ELR (cell line): ENCODE results near the gene PIEZO1.

Experiments used
- DNase-seq: peaks from one replicate; pipeline ENCODE4 v3.0.0-alpha.2; 2015; ENCODE audit warnings: low read depth

The PIEZO1 gene

DNA sequence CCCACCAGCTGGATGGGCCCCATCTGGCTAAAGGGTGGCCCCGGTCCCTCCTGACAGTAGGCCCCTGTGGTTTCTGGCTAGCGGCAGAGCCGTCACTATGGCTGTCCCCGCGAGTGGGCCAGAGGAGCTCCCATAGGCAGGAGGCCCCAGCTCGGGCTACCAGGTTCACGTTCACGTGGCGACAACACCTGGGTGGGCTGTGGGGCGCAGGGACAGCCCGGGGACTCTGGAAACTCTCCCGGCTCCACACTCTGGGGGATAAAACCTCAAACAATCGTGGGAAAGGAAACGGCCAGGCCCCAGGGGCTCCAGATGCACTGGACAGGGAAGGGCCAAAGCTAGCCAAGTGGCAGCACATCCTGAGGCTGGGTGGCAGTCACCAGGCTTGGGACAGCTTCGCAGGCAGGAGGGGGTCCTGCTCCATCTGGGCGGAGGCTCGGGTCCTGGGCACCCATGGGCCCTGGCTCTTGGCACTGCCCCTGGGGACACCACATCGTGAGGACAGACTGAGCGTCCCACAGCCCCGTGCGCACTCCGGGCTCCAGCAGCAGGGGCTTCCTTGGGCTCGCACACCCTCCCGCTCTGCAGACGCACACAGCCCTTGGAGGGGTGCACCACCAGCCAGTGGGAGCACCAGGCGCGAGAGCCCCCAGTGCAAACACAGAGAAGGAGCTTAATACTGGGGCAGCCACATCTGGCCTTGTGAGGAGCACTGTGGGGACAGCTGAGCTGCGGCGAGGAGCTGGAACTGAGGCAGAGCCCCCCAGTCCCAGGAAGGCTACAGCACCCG is 83.2 kb downstream of the PIEZO1 start:
- DNase-seq: no peak

GRCh38 chr16:88700636-88701482 is 84.2 kb downstream of the PIEZO1 start:
- DNase-seq: peak; percentile 96

DNA sequence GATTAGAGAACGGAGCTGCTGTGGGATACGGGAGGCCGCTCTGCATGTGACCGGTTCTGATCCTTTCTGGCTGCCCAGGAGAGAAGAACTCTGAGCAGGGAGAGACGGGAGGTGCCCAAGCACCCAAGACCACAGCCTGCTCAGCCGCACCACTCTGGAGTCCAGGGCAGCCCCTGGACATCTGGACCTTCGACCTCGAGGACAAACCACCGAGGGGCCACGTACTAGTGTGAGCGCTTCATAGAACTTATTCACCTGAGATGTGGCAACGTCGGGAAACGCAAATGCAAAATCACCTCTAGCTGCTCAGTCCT is 84.7 kb downstream of the PIEZO1 start:
- no peak for DNase-seq

GRCh38 chr16:88699180-88699579 is 85.8 kb downstream of the PIEZO1 start:
- no peak for DNase-seq

- DNase-seq: no peak
Observed at GRCh38 chr16:88698646-88699045, 86.4 kb downstream of the PIEZO1 start.

DNA sequence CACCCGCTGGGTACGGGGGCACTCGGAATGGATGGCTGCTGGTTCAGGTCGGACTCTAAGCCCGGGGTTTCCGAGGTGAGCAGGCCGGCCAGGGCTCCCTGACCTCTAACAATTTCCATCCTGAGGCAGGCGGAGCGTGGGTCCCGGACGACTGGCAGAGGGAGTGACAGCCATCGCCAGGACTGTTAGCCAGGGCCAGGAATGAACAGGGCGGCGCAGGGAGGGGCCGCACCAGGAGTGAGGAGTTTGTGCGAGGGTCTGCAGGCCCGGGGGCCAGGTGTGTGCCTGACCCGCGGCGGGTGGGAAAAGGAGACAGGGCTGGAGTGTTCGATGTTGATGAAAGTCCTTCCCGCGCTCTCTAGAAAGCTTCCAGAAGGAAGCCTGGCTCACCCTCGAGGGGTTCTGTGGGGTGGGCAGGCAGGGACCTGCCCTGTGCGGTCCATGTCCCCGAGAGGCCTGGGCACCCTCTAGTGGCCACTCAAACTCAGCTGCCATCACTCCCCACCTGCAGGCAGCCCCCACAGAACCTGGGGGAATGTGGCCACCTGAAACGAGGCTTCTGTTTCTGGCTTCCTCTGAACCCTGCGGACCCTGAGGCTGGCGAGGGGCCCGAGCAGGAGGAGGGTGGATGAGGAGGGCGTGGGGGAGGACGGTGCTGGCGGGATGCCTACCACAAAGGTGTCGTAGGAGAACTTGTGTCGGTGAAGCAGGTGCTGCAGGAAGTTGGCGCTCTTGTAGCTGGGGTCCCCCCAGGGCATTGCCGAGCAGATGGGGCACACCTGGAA is 87.0 kb downstream of the PIEZO1 start:
- no peak for DNase-seq

DNA sequence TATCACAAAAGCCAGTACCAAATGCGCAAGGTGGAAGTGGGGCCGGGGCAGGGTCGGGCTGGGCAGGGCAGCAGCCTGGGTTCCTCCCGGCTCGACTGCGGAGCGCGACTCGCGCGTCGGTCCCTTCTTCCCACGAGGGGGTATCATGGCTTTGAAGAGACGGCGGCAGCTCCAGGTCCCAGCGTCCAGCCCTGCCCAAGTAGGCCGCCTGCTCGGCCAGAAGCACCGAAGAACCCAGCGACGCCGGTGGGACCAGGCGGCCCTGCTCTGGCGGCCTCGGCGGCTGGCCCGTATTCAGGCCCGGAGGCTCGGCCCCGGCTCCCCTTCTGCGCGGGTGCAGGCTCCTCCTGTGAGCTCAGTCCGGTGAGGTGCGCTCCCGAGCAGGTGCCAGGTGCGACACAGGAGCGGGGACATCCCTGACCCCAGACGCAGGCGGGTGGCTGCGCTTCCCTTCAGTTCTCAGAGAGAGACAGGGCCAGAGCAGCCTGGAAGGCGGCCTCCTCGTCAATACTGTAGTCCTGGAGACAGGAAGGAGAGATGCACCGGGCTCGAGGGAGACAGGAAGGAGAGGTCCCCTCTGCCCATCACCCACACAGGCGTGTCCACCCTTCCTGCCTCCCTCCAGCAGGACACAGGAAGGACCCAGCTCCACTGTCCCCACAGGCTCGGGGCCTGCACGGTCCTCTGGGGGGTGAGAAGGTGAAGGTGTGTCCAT is 87.7 kb downstream of the PIEZO1 start:
- DNase-seq: no peak

DNA sequence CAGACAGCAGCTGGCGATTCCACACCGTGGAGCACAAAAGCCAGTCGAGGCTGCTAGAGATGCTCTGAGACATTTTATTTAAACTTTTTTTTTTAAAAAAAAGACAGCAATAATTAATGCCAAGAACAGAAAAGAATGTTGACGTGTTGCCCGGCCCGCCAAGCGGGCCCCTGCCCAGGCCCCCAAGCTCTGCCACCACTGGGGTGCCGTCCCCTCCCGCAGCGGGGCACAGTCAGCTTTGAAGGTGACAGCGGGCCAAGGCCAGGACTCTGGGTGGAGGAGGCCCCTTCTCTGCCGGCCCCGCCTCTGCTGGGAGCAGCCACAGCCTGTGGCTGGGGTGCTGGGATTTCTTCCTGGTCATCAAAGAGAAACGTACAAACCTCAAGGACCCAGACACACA is 88.6 kb downstream of the PIEZO1 start:
- no peak for DNase-seq

GRCh38 chr16:88695753-88696152 is 89.3 kb downstream of the PIEZO1 start:
- no peak for DNase-seq

DNA sequence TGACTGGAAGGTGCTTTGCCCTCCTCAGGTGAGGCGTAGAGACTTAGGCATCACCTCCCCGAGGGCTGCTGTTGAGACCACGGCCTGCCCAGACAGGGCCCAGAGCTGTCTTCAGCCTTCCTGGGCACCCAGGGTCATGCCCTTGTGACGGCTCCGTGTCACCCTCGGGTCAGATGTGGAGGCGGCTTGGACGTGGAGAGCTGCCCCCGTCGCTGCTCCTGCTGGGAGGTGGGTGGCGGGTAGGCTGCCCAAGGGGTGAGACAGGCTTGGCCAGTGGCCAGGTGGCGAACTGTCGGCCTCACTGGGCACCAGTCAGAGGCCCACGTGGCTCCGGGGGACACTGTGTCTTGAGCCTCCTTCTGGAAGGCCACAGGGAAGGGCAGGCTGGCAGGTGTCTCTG is 89.8 kb downstream of the PIEZO1 start:
- no peak for DNase-seq

- DNase-seq: no peak
Observed at GRCh38 chr16:88694221-88695087, 90.6 kb downstream of the PIEZO1 start.

- no peak for DNase-seq
Observed at GRCh38 chr16:88693420-88694177, 91.4 kb downstream of the PIEZO1 start.

GRCh38 chr16:88692861-88693260 is 92.2 kb downstream of the PIEZO1 start:
- no peak for DNase-seq

DNA sequence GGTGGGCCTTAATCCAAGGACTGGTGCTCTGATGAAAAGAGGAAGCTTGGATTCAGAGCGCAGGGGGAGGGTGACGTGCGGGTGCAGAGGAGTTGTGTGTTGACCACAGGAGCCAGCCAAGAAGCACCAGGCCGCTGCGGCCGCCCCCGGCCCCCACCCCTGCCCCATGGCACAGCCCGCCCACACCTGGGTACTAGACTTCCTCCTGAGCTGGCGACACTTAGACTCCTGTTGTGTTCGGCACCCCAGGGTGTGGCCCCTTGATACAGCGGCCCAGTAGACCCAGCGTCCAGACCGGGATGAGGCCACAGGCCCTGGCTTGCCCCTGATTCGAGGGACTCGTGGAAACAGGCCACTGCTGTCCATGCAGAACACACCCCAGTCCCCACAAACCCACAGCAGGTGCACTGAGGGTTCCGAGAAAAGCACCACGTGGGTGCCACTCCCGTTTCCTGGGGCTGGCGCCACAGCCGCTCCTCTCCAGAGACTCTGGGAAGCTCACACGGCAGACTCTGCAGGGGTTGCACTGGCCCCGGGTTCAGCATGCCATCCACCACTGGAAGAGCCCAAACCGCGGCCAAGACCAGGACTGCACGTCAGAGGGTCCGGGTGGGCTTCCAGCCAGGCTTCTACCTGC is 93.0 kb downstream of the PIEZO1 start:
- DNase-seq: no peak

GRCh38 chr16:88691129-88691813 is 93.7 kb downstream of the PIEZO1 start:
- no peak for DNase-seq

DNA sequence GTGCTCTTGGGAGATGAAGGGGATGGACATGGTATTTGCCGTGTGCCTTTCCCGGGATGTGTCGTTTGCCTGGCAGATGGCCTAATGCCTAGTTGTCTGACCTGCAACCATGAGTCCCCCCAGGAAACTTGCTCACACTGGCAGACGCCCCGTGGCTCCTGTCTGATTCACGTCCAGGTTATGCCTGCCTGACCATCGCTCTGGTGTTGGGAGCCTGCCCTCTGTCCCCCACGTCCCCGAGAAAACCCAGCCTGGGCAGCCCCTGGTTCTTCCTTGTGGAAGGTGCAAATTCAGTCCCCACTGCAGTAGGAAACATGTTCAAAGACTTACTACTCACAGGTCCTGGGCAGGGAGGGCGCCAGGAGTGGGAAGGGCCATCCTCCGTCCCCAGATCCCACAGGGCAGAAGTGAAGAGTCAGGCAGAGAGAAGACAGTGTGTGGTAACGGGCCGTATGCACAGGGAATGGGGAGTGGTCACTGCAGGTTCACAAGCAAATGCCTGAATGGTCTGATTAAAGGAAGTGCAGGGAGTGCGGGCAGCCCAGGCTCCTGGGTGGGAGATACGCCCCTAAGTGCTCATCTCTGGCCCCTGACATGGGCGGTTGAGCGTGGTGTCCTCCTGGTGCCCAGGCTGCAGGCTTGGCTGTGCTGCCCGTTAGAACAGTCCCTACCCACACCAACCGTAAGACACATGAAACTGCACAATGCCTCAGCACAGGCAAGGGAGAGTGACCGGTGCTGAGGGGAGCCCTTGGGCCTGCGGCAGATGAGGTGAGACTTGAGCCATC is 94.5 kb downstream of the PIEZO1 start:
- DNase-seq: no peak

GRCh38 chr16:88688013-88688778 is 96.8 kb downstream of the PIEZO1 start:
- DNase-seq: no peak

DNA sequence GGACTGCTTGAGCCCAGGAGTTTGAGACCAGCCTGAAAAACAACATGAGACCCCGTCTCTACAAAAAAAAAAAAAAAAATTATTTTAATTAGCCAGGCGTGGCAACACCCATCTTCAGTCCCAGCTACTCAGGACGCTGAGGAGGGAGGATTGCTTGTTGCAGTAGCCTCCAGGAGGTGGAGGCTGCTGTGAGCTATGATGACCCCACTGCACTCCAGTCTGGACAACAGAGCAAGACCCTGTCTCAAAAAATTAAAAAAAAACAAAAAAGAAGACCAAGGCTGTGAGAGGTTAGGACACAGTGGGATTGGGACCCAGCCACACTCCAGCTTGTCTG is 97.4 kb downstream of the PIEZO1 start:
- no peak for DNase-seq
